K562 (cell line): ENCODE results near the gene CMIP. TPM values are rescaled to one million over a fixed set of nuclear protein-coding genes. Genes with fewer than 3 reads are reported as not detected.

Experiments used
- ATAC-seq: fragments of 200-7000 bp; cut with Tn5 transposase; 3 replicates; pipeline ENCODE4 v1.9.1; 2020; ENCODE audit warnings: moderate library complexity
- BruUV-seq: library from RNA; stranded (reverse); fragments of 400-500 nt; replicated peaks from 2 replicates; lab custom pipeline; 2021; lab: Mats Ljungman, UMichigan
- CTCF ChIA-PET: fragments of 300-600 bp; formaldehyde crosslinking; extraction: SDS; loops from one replicate; lab custom pipeline; 2021; ENCODE audit warnings: low intra/inter-chr PET ratio; lab: Yijun Ruan, JAX
- POLR2A ChIA-PET: fragments of 300-600, 350-650 bp; sonication (Branson Sonifier 250); formaldehyde crosslinking; extraction: SDS; loops from one replicate; lab custom pipeline; 2021; ENCODE audit warnings: antibody characterized with exemption, inconsistent platforms; lab: Yijun Ruan, JAX
- DNase-seq, 4 experiments: peaks; one replicate each; pipeline versions ENCODE4 v3.0.0 to v3.0.0-alpha.2; 2011 to 2018; ENCODE audit warnings: low spot score in 3 of 4, mixed read lengths in 3 of 4; ENCODE audit errors: extremely low read depth in 1 of 4
- FAIRE-seq: peaks from 2 replicates; lab custom pipeline; 2011; peaks lifted over from hg19 to GRCh38; lab: Jason Lieb, UNC
- H2AFZ ChIP-seq: 2 replicates; pipeline ENCODE4 v1.6.0; 2011; ENCODE audit warnings: low read depth, low read length, control low read depth, inconsistent platforms
- H3K27ac ChIP-seq: fragments of 200-600 bp; 3 replicates; pipeline ENCODE4 v1.8.0; 2011; ENCODE audit warnings: low read depth, mild to moderate bottlenecking, control low read depth, inconsistent platforms, low read length, moderate library complexity, mixed read lengths; ENCODE audit errors: extremely low read depth
- H3K27me3 ChIP-seq, 2 experiments: fragments of 300-600 bp in 1 of 2; 2 replicates in 1 of 2; 3 replicates in 1 of 2; pipeline versions ENCODE4 v1.6.0 to v1.8.0; 2011; ENCODE audit warnings: inconsistent platforms in 2 of 2, low read length in 2 of 2, mild to moderate bottlenecking in 1 of 2, mixed read lengths in 1 of 2, moderate library complexity in 1 of 2; ENCODE audit not compliant: control insufficient read depth in 2 of 2, insufficient read depth in 2 of 2
- H3K36me3 ChIP-seq: fragments of 300-600 bp; 3 replicates; pipeline ENCODE4 v1.8.0; 2011; ENCODE audit warnings: mild to moderate bottlenecking, low read length, inconsistent platforms; ENCODE audit not compliant: control insufficient read depth, insufficient read depth
- H3K4me1 ChIP-seq, 2 experiments: fragments of 200-600 bp in 1 of 2; replicated peaks in 1 of 2; 2 replicates in 1 of 2; 3 replicates in 1 of 2; pipeline versions ENCODE4 v1.5.1 to v1.8.0; 2011; ENCODE audit warnings: inconsistent platforms in 2 of 2, low read length in 2 of 2, mild to moderate bottlenecking in 1 of 2, mixed read lengths in 1 of 2, moderate library complexity in 1 of 2; ENCODE audit not compliant: control insufficient read depth in 2 of 2, insufficient read depth in 2 of 2
- H3K4me2 ChIP-seq: 2 replicates; pipeline ENCODE4 v1.6.1; 2011; ENCODE audit warnings: low read length, control low read depth, inconsistent platforms, mixed read lengths; ENCODE audit not compliant: insufficient read depth
- H3K4me3 ChIP-seq: fragments of 200-600 bp; sonication (generic), shearing (Covaris generic); 2 replicates; pipeline ENCODE4 v1.5.1; 2016; ENCODE audit warnings: control low read depth, inconsistent platforms
- H3K79me2 ChIP-seq: fragments of 200-600 bp; 3 replicates; pipeline ENCODE4 v1.8.0; 2011; ENCODE audit warnings: low read length, inconsistent platforms; ENCODE audit not compliant: control insufficient read depth, insufficient read depth
- H3K9ac ChIP-seq, 2 experiments: 2 replicates each; pipeline versions ENCODE4 v1.6.0 to v1.6.1; 2011; ENCODE audit warnings: low read depth in 2 of 2, low read length in 2 of 2, control low read depth in 1 of 2, inconsistent platforms in 1 of 2, mild to moderate bottlenecking in 1 of 2, mixed read lengths in 1 of 2; ENCODE audit not compliant: insufficient read depth in 1 of 2
- H3K9me1 ChIP-seq: one replicate; pipeline ENCODE4 v1.6.0; 2011; ENCODE audit warnings: inconsistent platforms, mild to moderate bottlenecking, low read length, moderate library complexity; ENCODE audit not compliant: control insufficient read depth, insufficient read depth
- H3K9me3 ChIP-seq: replicated peaks from 2 replicates; pipeline ENCODE4 v1.5.1; 2011; ENCODE audit warnings: low read depth, low read length, inconsistent platforms; ENCODE audit not compliant: control insufficient read depth, insufficient read depth
- H4K20me1 ChIP-seq: replicated peaks from 2 replicates; pipeline ENCODE4 v1.6.1; 2011; ENCODE audit warnings: low read length, inconsistent platforms, mixed read lengths; ENCODE audit not compliant: control insufficient read depth, insufficient read depth
- ATF3 ChIP-seq, 2 experiments: fragments of 450-650 bp in 1 of 2; sonication (generic) in 1 of 2; formaldehyde crosslinking in 1 of 2; IDR thresholded peaks in 1 of 2; conservative IDR thresholded peaks in 1 of 2; 2 replicates each; pipeline versions ENCODE4 v1.6.1 to v1.8.1; 2016 to 2023; ENCODE audit warnings: mild to moderate bottlenecking in 2 of 2, moderate library complexity in 2 of 2, inconsistent platforms in 1 of 2, missing genetic modification reagents in 1 of 2
- CEBPB ChIP-seq: fragments of 450-650 bp; IDR thresholded peaks from 2 replicates; pipeline ENCODE4 v1.6.1; 2016; ENCODE audit warnings: missing genetic modification characterization, missing compliant biosample characterization
- CEBPG ChIP-seq, 3 experiments: fragments of 200-800 bp in 1 of 3; sonication (Bioruptor generic) in 1 of 3; sonication (generic) in 1 of 3; formaldehyde crosslinking in 1 of 3; IDR thresholded peaks in 2 of 3; conservative IDR thresholded peaks in 1 of 3; 2 replicates each; pipeline versions ENCODE4 v1.6.1 to v1.8.0; 2016 to 2022; ENCODE audit warnings: missing compliant biosample characterization in 2 of 3, missing genetic modification characterization in 2 of 3, mild to moderate bottlenecking in 1 of 3, missing genetic modification reagents in 1 of 3
- MBD1 ChIP-seq: fragments of 250-450 bp; sonication (Bioruptor Pico); IDR thresholded peaks from 2 replicates; pipeline ENCODE4 v1.8.0; 2022; ENCODE audit warnings: inconsistent platforms
- NUFIP1 ChIP-seq: fragments of 450-650 bp; IDR thresholded peaks from 2 replicates; pipeline ENCODE4 v1.6.1; 2018; ENCODE audit not compliant: partially characterized antibody
- U2AF2 ChIP-seq: fragments of 200-400 bp; formaldehyde crosslinking; optimal IDR thresholded peaks from 2 replicates; pipeline ENCODE3; 2017; ENCODE audit warnings: low read depth, mild to moderate bottlenecking, low read length
- whole genome bisulfite sequencing: fragments of 100-300 bp; shearing (Covaris generic); methylation state at CpG from one replicate; pipeline ENCODE4 v1.1.6; 2016; ENCODE audit warnings: low coverage, mixed read lengths; ENCODE audit not compliant: insufficient coverage; ENCODE audit errors: missing lambda C conversion rate; 5-methylcytosine and 5-hydroxymethylcytosine counted together
- in situ Hi-C: fragments of 300-500 bp; cut with MboI; formaldehyde crosslinking; loops from 4 replicates; pipeline ENCODE4 v1.15.0; 2018; ENCODE audit warnings: inconsistent platforms, mixed read lengths
- intact Hi-C: fragments of 100-400 bp; cut with micrococcal nuclease; formaldehyde crosslinking; loops from 2 replicates; pipeline ENCODE4 v1.14.2; 2022
- polyA plus RNA-seq, 8 experiments: library from polyadenylated mRNA; depleted of rRNA in 4 of 8; stranded (reverse) in 5 of 8; unstranded in 3 of 8; fragments of >200 nt; fragmentation: Nextera tagmentation in 2 of 8; fragmentation: Illumina TruSeq in 1 of 8; extraction: Ambion mirVana in 2 of 8; extraction: Trizol in 1 of 8; gene quantifications; 2 replicates each; pipeline versions ENCODE4 v1.2.1 to v1.2.3, GENCODE V29; 2011 to 2014; ENCODE audit warnings: inconsistent platforms in 1 of 8, missing spikeins in 1 of 8
- total RNA-seq, 7 experiments: library from RNA; depleted of rRNA in 6 of 7; stranded (reverse); fragments of >200 nt in 6 of 7; fragmentation: Illumina TruSeq in 2 of 7; extraction: Trizol in 2 of 7; gene quantifications; 2 replicates each; pipeline versions ENCODE4 v1.2.1 to v1.2.3, GENCODE V29; 2011 to 2021; ENCODE audit warnings: low replicate concordance in 1 of 7

The CMIP gene
- total and polyA plus RNA-seq, 9 of the 15 experiments (the other 6 are each of a cell fraction or from before 2014, with no cell fraction given): 0.94 to 82.5 (median 10.3) TPM

- FAIRE-seq: no peak
- H3K9ac ChIP-seq: no peak overlapping the region
- intact Hi-C loops (no loop called here), in situ Hi-C loops (no loop called here)
- H3K4me3 ChIP-seq: no peak overlapping the region
- H3K4me2 ChIP-seq: no peak overlapping the region
- peaks cover 22% of the 10 kb centered on the region; the same call in 1 of the 2 replicates for H4K20me1 ChIP-seq
- no peaks in the 10 kb centered on the region for H3K9me3 ChIP-seq
- H2AFZ ChIP-seq: no peak overlapping the region
- TF ChIP-seq CEBPB (tag) (peak; percentile 72), CEBPG (CRISPR knock-in tag; IDR thresholded peaks at IDR 0.05) (peak; percentile 45; the same call in 1 of the 2 replicates), CEBPG (tag; conservative IDR thresholded peaks at IDR 0.05 in 1 of 2, IDR thresholded peaks at IDR 0.05 in 1 of 2) (peak; percentile 70 to 77), NUFIP1 (no peak), ATF3 (IDR thresholded peaks at IDR 0.05) (peak; percentile 64), ATF3 (CRISPR knock-in tag; conservative IDR thresholded peaks at IDR 0.05) (no peak), U2AF2 (no peak), MBD1 (CRISPR knock-in tag) (no peak)
- no peaks in the 10 kb centered on the region for H3K27me3 ChIP-seq
- no peaks in the 10 kb centered on the region for H3K9me1 ChIP-seq
- H3K27ac ChIP-seq: no peak overlapping the region
- WGBS: 84% methylated on average over 4 of the region's 5 CpGs
- ChIA-PET POLR2A (interaction anchor here (0.6 kb wide), 1 partner anchor 52 kb away, joined by 3 read pairs; no protein-coding TSS in a partner anchor), CTCF (interaction anchor here (0.7 kb wide), 1 partner anchor 102 kb away, joined by 3 read pairs; no protein-coding TSS in a partner anchor)
- H3K79me2 ChIP-seq: peaks cover 25% of the 10 kb centered on the region
- ATAC-seq: no peak
- BruUV-seq: no TSS peak
- no peaks in the 10 kb centered on the region for H3K36me3 ChIP-seq
- peaks cover 0 to 18% of the 10 kb centered on the region in 2 experiments; a peak in 2 of 5 replicates for H3K4me1 ChIP-seq
- DNase-seq: no peak
Observed at GRCh38 chr16:81597079-81597658, 152.6 kb downstream of the CMIP start.
